OCI-LY7 (cell line): ENCODE data around the gene ITGA5. TPM values are rescaled to one million over a fixed set of nuclear protein-coding genes. Genes with fewer than 3 reads are reported as not detected.

Experiments
- BruUV-seq: library from RNA; stranded (reverse); fragments of 400-500 nt; replicated peaks from 2 replicates; lab custom pipeline; 2021; lab: Mats Ljungman, UMichigan
- CTCF ChIA-PET: fragments of 300-600 bp; sonication (Branson Sonifier 250); formaldehyde crosslinking; loops from one replicate; lab custom pipeline; 2022; ENCODE audit warnings: antibody characterized with exemption; ENCODE audit not compliant: unreplicated experiment; lab: Charles Lee
- POLR2A ChIA-PET: fragments of 300-600 bp; sonication (Branson Sonifier 250); formaldehyde crosslinking; loops from one replicate; lab custom pipeline; 2022; ENCODE audit warnings: antibody characterized with exemption; lab: Charles Lee
- DNase-seq: peaks from one replicate; pipeline ENCODE4 v3.0.0-alpha.2; 2015; ENCODE audit warnings: low spot score
- H2AFZ ChIP-seq: fragments of 200-600 bp; sonication (generic), shearing (Covaris generic); 2 replicates; pipeline ENCODE4 v1.6.1; 2014; ENCODE audit warnings: mild to moderate bottlenecking, antibody characterized with exemption, low read length, moderate library complexity
- H3K27ac ChIP-seq: fragments of 200-600 bp; sonication (generic); 2 replicates; pipeline ENCODE4 v1.5.1; 2014; ENCODE audit warnings: mixed run types, low read depth, mild to moderate bottlenecking, moderate library complexity, low read length, inconsistent platforms; ENCODE audit not compliant: poor library complexity, severe bottlenecking
- H3K36me3 ChIP-seq: fragments of 200-600 bp; sonication (generic); 2 replicates; pipeline ENCODE4 v1.6.1; 2014; ENCODE audit warnings: mild to moderate bottlenecking, antibody characterized with exemption, low read length, moderate library complexity, mixed read lengths; ENCODE audit not compliant: insufficient read depth
- H3K4me1 ChIP-seq: fragments of 200-600 bp; sonication (generic); 2 replicates; pipeline ENCODE4 v1.5.1; 2014; ENCODE audit warnings: mild to moderate bottlenecking, low read length; ENCODE audit not compliant: insufficient read depth, poor library complexity, severe bottlenecking
- H3K4me2 ChIP-seq: fragments of 200-600 bp; sonication (generic); 2 replicates; pipeline ENCODE4 v1.6.1; 2014; ENCODE audit warnings: mild to moderate bottlenecking, low read length
- H3K4me3 ChIP-seq: fragments of 200-600 bp; sonication (generic); 2 replicates; pipeline ENCODE4 v1.5.1; 2014; ENCODE audit warnings: mild to moderate bottlenecking, low read depth, low read length; ENCODE audit not compliant: poor library complexity, severe bottlenecking
- H3K79me2 ChIP-seq: fragments of 200-600 bp; sonication (generic); 2 replicates; pipeline ENCODE4 v1.6.1; 2016; ENCODE audit warnings: low read depth, mild to moderate bottlenecking, low read length, moderate library complexity, mixed read lengths; ENCODE audit not compliant: insufficient read depth
- H3K9me2 ChIP-seq: fragments of 200-600 bp; sonication (generic); 2 replicates; pipeline ENCODE4 v1.6.1; 2016; ENCODE audit warnings: mild to moderate bottlenecking, low read length, mixed read lengths; ENCODE audit not compliant: insufficient read depth
- H3K9me3 ChIP-seq: fragments of 200-600 bp; sonication (generic); 2 replicates; pipeline ENCODE4 v1.6.1; 2014; ENCODE audit warnings: mild to moderate bottlenecking, mixed run types, low read length, mixed read lengths
- H4K20me1 ChIP-seq: fragments of 200-600 bp; sonication (generic); 2 replicates; pipeline ENCODE4 v1.6.1; 2014; ENCODE audit warnings: mild to moderate bottlenecking, antibody characterized with exemption, low read length, moderate library complexity, mixed read lengths; ENCODE audit not compliant: insufficient read depth
- CTCF ChIP-seq: fragments of 200-600 bp; sonication (generic); conservative IDR thresholded peaks from 2 replicates; pipeline ENCODE4 v1.5.1; 2014; ENCODE audit warnings: mild to moderate bottlenecking, antibody characterized with exemption, low read length, moderate library complexity, mixed read lengths
- EZH2phosphoT487 ChIP-seq: fragments of 200-600 bp; sonication (generic); IDR thresholded peaks from 2 replicates; pipeline ENCODE4 v1.6.1; 2018; ENCODE audit warnings: low read depth, borderline replicate concordance, mild to moderate bottlenecking, mixed run types, antibody characterized with exemption, low read length, moderate library complexity, mixed read lengths
- intact Hi-C: fragments of 100-400 bp; cut with micrococcal nuclease; formaldehyde crosslinking; loops from one replicate; pipeline ENCODE4 v1.10.0; 2022; ENCODE audit not compliant: unreplicated experiment
- total RNA-seq, 2 experiments: library from RNA; depleted of rRNA in 1 of 2; stranded (reverse); fragments of >200 nt in 1 of 2; shearing (Covaris generic) in 1 of 2; gene quantifications; 2 replicates each; pipeline ENCODE4 v1.2.3, GENCODE V29; 2014 to 2022

Gene ITGA5
- total RNA-seq, 2 experiments from 2014 or later = 0.06 to 0.34 TPM

GRCh38 chr12:54351341-54351740 is 67.7 kb downstream of the ITGA5 start:
- DNase-seq = no peak
- Histone ChIP-seq H4K20me1 (no peaks in the 10 kb centered on the region), H3K4me3 (no peak overlapping the region), H3K9me2 (no peaks in the 10 kb centered on the region), H3K4me2 (no peak overlapping the region), H3K9me3 (no peaks in the 10 kb centered on the region), H3K36me3 (peaks cover 50% of the 10 kb centered on the region), H3K27ac (no peak overlapping the region), H3K4me1 (peaks cover 5% of the 10 kb centered on the region), H2AFZ (no peak overlapping the region), H3K79me2 (no peaks in the 10 kb centered on the region)
- CTCF ChIA-PET = interaction anchor here (1.3 kb wide), 1 partner anchor 8 kb away, joined by 3 read pairs; no protein-coding TSS in a partner anchor
- TF ChIP-seq CTCF (no peak), EZH2phosphoT487 (no peak)
- intact Hi-C loops = loop anchor here (10.0 kb wide), 1 partner anchor 337 kb away; no protein-coding TSS in a partner anchor
- TSS peak; percentile 72 for BruUV-seq
- POLR2A ChIA-PET = interaction anchor here (1.2 kb wide), 1 partner anchor 10 kb away, joined by 5 read pairs; no protein-coding TSS in a partner anchor

GRCh38 chr12:54350743-54351142 is 68.3 kb downstream of the ITGA5 start:
- Histone ChIP-seq H3K36me3 (peaks cover 54% of the 10 kb centered on the region), H3K4me1 (peaks cover 5% of the 10 kb centered on the region), H3K79me2 (no peaks in the 10 kb centered on the region), H2AFZ (no peak overlapping the region), H3K9me3 (no peaks in the 10 kb centered on the region), H3K9me2 (no peaks in the 10 kb centered on the region), H3K4me3 (no peak overlapping the region), H3K27ac (no peak overlapping the region), H4K20me1 (no peaks in the 10 kb centered on the region), H3K4me2 (no peak overlapping the region)
- no peak for DNase-seq
- TF ChIP-seq EZH2phosphoT487 (no peak), CTCF (no peak)
- BruUV-seq = no TSS peak
- ChIA-PET POLR2A (interaction anchor here (1.2 kb wide), 1 partner anchor 10 kb away, joined by 5 read pairs; no protein-coding TSS in a partner anchor), CTCF (interaction anchor here (1.0 to 1.3 kb wide), 2 partner anchors 8 to 62 kb away, joined by 3 read pairs; no protein-coding TSS in a partner anchor)
- intact Hi-C loops = loop anchor here (10.0 kb wide), 1 partner anchor 336 kb away; no protein-coding TSS in a partner anchor

- intact Hi-C loops = loop anchor here (10.0 kb wide), 1 partner anchor 335 kb away; no protein-coding TSS in a partner anchor
Measured at GRCh38 chr12:54349679-54350078, 69.4 kb downstream of the ITGA5 start.

More at GRCh38 chr12:54349679-54350078, 69.4 kb downstream of the ITGA5 start:
- POLR2A ChIA-PET = no interaction called here
- BruUV-seq = no TSS peak
- TF ChIP-seq CTCF = no peak
- no peak for TF ChIP-seq EZH2phosphoT487
- H3K79me2 ChIP-seq = no peaks in the 10 kb centered on the region
- no peaks in the 10 kb centered on the region for H4K20me1 ChIP-seq
- no peak for DNase-seq
- H3K9me3 ChIP-seq = no peaks in the 10 kb centered on the region
- no peak overlapping the region for H3K27ac ChIP-seq
- H3K4me2 ChIP-seq = no peak overlapping the region
- no peaks in the 10 kb centered on the region for H3K9me2 ChIP-seq
- H3K4me1 ChIP-seq = peaks cover 12% of the 10 kb centered on the region
- no peak overlapping the region for H2AFZ ChIP-seq
- CTCF ChIA-PET = no interaction called here
- H3K4me3 ChIP-seq = no peak overlapping the region
- peaks cover 65% of the 10 kb centered on the region for H3K36me3 ChIP-seq
